HG02623 (cell line): ENCODE data around the gene EDARADD.
"Not testable (repeated sequence)": the region's sequence is repeated elsewhere in the genome, so short reads cannot be mapped to it uniquely, and the experiment has no call there.

Experiments used
- ATAC-seq: cut with Tn5 transposase; IDR thresholded peaks from one replicate; pipeline ENCODE4 v1.9.1; 2021; ENCODE audit warnings: moderate library complexity; ENCODE audit not compliant: unreplicated experiment

The EDARADD gene

GRCh38 chr1:236393681-236394481 lies at the start of gene EDARADD:
Gene EDARADD (plus strand): TSS chr1:236394286. CDS start chr1:236394445, 159 bp downstream.
- no peak for ATAC-seq

GRCh38 chr1:236345728-236346127 lies 48.4 kb upstream of the EDARADD start:
- ATAC-seq, result no peak

- no peak for ATAC-seq
Observed at GRCh38 chr1:236348071-236348470, 46.0 kb upstream of the EDARADD start.

GRCh38 chr1:236350308-236350707 lies 43.8 kb upstream of the EDARADD start:
- no peak for ATAC-seq

- no peak for ATAC-seq
Observed at GRCh38 chr1:236351875-236352573, 42.1 kb upstream of the EDARADD start.

GRCh38 chr1:236352747-236353146 lies 41.3 kb upstream of the EDARADD start:
- not testable (repeated sequence) for ATAC-seq

GRCh38 chr1:236353813-236354212 lies 40.3 kb upstream of the EDARADD start:
- ATAC-seq, result no peak

- ATAC-seq, result no peak
Observed at GRCh38 chr1:236354330-236355147, 39.5 kb upstream of the EDARADD start.

- ATAC-seq, result no peak
Observed at GRCh38 chr1:236356141-236356540, 37.9 kb upstream of the EDARADD start.

GRCh38 chr1:236361909-236362590 lies 32.0 kb upstream of the EDARADD start:
- no peak for ATAC-seq

- ATAC-seq, result no peak
Observed at GRCh38 chr1:236363237-236363636, 30.8 kb upstream of the EDARADD start.

- ATAC-seq, result no peak
Observed at GRCh38 chr1:236365999-236366570, 28.0 kb upstream of the EDARADD start.

GRCh38 chr1:236366681-236367080 lies 27.4 kb upstream of the EDARADD start:
- ATAC-seq, result not testable (repeated sequence)

GRCh38 chr1:236370420-236370819 lies 23.7 kb upstream of the EDARADD start:
- ATAC-seq, result no peak

GRCh38 chr1:236371083-236371482 lies 23.0 kb upstream of the EDARADD start:
- ATAC-seq, result no peak

- ATAC-seq, result no peak
Observed at GRCh38 chr1:236377832-236378535, 16.1 kb upstream of the EDARADD start.

- no peak for ATAC-seq
Observed at GRCh38 chr1:236381565-236382158, 12.4 kb upstream of the EDARADD start.

GRCh38 chr1:236388332-236388731 lies 5.8 kb upstream of the EDARADD start:
- ATAC-seq, result no peak

GRCh38 chr1:236389253-236389652 lies 4.8 kb upstream of the EDARADD start:
- no peak for ATAC-seq
